Measurements from ENCODE around the gene SELENOW.

DNA sequence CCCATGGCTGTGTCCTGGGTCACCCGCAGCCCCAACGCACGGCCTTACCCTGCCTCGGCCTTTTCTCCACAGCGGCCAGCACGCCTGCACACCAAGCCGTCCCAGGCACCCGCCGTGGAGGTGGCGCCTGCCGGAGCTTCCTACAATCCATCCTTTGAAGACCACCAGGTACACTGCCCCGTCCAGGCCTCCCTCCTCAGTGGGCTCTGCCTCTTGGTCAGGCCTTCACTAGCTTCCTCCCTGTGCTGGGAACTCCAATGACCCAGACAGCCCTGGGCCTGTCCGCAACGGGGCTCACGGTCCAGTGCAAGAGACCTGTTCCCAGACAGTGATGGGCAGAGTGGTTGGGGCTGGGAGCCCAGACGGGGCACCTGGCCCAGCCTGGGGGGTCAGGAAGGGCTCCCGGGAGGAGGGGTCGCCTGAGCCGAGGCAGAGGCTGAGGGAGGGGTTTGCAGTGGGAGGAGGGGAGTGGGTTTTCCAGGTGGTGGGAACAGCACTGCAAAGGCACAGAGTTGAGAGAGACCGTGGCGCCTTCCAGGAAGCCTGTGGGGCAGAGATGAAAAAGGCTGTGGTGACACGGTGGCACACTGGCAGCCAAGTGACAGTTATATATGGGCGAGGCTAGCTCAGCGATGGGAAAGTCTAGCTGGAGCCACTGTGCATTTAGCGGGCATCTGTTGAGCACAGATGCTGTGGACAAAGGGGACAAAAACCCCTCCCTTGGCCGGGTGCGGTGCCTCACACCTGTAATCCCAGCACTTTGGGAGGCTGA lies 25.9 kb upstream of the SELENOW start:
- TF ChIP-seq, protein P1, sequence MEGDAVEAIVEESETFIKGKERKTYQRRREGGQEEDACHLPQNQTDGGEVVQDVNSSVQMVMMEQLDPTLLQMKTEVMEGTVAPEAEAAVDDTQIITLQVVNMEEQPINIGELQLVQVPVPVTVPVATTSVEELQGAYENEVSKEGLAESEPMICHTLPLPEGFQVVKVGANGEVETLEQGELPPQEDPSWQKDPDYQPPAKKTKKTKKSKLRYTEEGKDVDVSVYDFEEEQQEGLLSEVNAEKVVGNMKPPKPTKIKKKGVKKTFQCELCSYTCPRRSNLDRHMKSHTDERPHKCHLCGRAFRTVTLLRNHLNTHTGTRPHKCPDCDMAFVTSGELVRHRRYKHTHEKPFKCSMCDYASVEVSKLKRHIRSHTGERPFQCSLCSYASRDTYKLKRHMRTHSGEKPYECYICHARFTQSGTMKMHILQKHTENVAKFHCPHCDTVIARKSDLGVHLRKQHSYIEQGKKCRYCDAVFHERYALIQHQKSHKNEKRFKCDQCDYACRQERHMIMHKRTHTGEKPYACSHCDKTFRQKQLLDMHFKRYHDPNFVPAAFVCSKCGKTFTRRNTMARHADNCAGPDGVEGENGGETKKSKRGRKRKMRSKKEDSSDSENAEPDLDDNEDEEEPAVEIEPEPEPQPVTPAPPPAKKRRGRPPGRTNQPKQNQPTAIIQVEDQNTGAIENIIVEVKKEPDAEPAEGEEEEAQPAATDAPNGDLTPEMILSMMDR (IDR thresholded peaks at IDR 0.05), result no peak
- no peak for TF ChIP-seq POLR2A (IDR thresholded peaks at IDR 0.05)

All from breast epithelium (tissue), 3 donors.